ENCODE data around the gene ID2. TPM values are rescaled to one million over a fixed set of nuclear protein-coding genes. Genes with fewer than 3 reads are reported as not detected.

The ID2 gene
- polyA plus RNA-seq, 3 donors: 282 to 2,821 (median 295) TPM

DNA sequence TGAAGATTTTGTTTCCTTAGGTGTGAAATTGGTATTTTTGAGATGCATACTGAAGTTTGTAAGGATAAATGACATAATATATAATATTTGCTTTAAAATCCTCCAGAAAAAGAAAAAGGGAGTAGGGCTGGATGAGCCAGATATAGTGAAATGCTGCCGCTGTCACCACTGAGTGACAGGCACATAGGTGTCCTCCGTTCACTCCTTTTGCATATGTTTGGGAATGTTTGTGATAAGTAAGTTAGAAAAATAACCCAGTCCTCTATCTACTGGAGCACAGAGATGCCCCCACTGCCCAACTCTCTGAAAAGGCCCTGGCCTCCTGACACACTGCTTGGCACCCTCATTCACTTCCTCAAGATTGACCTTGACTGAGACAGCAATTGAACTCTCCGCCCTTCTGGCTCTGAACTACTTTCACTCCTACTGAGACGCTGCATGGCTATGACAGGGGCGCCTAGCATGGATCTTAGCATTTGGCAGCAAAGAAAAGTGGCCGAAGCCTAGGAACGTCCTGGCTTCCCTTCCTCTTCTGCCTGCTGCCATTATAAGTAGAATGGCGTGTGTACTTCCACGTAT lies 10.1 kb downstream of the ID2 start:
- Histone ChIP-seq H3K9me3 (replicated peaks in 1 of 2; ENCODE audit: control insufficient read depth in 1 of 2, insufficient read depth in 1 of 2, low read length in 2 of 2) (no peaks in the 10 kb centered on the region), H3K27me3 (ENCODE audit: control insufficient read depth in 2 of 2, insufficient read depth in 2 of 2, low read length in 2 of 2) (peaks cover 0 to 6% of the 10 kb centered on the region in 2 donors), H3K27ac (ENCODE audit: low read depth in 1 of 2, low read length in 2 of 2) (no peak overlapping the region), H3K79me2 (ENCODE audit: insufficient read depth, low read length) (no peaks in the 10 kb centered on the region), H3K4me2 (replicated peaks; ENCODE audit: extremely low read depth, low read length, poor library complexity, severe bottlenecking) (no peak overlapping the region), H2AFZ (ENCODE audit: insufficient read depth, low read depth, low read length, poor library complexity, severe bottlenecking) (no peak overlapping the region), H3K4me1 (ENCODE audit: control insufficient read depth in 1 of 2, insufficient read depth in 2 of 2, low read length in 2 of 2) (peaks cover 5 to 6% of the 10 kb centered on the region in 2 donors), H4K20me1 (ENCODE audit: insufficient read depth, low read length) (no peaks in the 10 kb centered on the region), H3K9ac (ENCODE audit: insufficient read depth, low read length, poor library complexity, severe bottlenecking) (no peak overlapping the region), H3K36me3 (replicated peaks in 1 of 2; ENCODE audit: control insufficient read depth in 1 of 2, insufficient read depth in 2 of 2, low read length in 2 of 2) (no peaks in the 10 kb centered on the region), H3K4me3 (replicated peaks in 1 of 3; ENCODE audit: low read depth in 2 of 3, low read length in 3 of 3) (no peak overlapping the region)
- no peaks in the 10 kb centered on the region for H3K9me3 Mint-ChIP-seq
- peaks cover 15 to 26% (median 16%) of the 10 kb centered on the region in 3 donors for H3K27me3 Mint-ChIP-seq (ENCODE audit: low read depth in 3 of 3)
- no peak for DNase-seq
- WGBS (ENCODE audit: insufficient coverage): 93% methylated on average over 2 of the region's 9 CpGs
- peak overlapping the region in 1 of 2 donors; percentile 2 for H3K4me3 Mint-ChIP-seq
- H3K4me1 Mint-ChIP-seq: peaks cover 7% of the 10 kb centered on the region
- no peaks in the 10 kb centered on the region for H3K36me3 Mint-ChIP-seq
- H3K27ac Mint-ChIP-seq: no peak overlapping the region
- TF ChIP-seq, protein P1, sequence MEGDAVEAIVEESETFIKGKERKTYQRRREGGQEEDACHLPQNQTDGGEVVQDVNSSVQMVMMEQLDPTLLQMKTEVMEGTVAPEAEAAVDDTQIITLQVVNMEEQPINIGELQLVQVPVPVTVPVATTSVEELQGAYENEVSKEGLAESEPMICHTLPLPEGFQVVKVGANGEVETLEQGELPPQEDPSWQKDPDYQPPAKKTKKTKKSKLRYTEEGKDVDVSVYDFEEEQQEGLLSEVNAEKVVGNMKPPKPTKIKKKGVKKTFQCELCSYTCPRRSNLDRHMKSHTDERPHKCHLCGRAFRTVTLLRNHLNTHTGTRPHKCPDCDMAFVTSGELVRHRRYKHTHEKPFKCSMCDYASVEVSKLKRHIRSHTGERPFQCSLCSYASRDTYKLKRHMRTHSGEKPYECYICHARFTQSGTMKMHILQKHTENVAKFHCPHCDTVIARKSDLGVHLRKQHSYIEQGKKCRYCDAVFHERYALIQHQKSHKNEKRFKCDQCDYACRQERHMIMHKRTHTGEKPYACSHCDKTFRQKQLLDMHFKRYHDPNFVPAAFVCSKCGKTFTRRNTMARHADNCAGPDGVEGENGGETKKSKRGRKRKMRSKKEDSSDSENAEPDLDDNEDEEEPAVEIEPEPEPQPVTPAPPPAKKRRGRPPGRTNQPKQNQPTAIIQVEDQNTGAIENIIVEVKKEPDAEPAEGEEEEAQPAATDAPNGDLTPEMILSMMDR (IDR thresholded peaks at IDR 0.05): no peak
- intact Hi-C loops (cut with micrococcal nuclease): no loop called here

DNA sequence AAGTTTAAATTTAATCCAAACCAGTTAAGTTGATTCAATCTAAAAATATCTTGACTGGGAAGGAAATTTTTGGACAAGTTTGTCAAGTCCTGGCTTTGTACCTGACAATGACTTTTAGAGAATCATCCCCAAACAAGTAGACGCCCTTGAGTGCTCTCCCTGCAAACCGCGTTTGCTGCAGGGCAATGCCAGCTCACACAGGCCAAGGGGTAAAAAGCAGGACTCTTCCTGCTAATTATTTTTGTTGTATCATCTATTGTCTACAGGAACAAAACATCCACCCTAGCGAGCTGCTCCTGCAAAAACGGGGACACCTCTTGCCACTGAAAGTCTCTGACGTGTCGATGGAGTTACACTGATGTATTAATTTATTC lies 10.9 kb downstream of the ID2 start:
- 59% methylated on average over 4 of the region's 7 CpGs for WGBS (ENCODE audit: insufficient coverage)
- Histone ChIP-seq H3K9me3 (replicated peaks in 1 of 2; ENCODE audit: control insufficient read depth in 1 of 2, insufficient read depth in 1 of 2, low read length in 2 of 2) (no peaks in the 10 kb centered on the region), H3K79me2 (ENCODE audit: insufficient read depth, low read length) (no peaks in the 10 kb centered on the region), H3K4me3 (replicated peaks in 1 of 3; ENCODE audit: low read depth in 2 of 3, low read length in 3 of 3) (no peak overlapping the region), H4K20me1 (ENCODE audit: insufficient read depth, low read length) (no peaks in the 10 kb centered on the region), H3K27me3 (ENCODE audit: control insufficient read depth in 2 of 2, insufficient read depth in 2 of 2, low read length in 2 of 2) (peaks cover 0 to 6% of the 10 kb centered on the region in 2 donors), H2AFZ (ENCODE audit: insufficient read depth, low read depth, low read length, poor library complexity, severe bottlenecking) (peak overlapping the region; percentile 42), H3K27ac (ENCODE audit: low read depth in 1 of 2, low read length in 2 of 2) (no peak overlapping the region), H3K36me3 (replicated peaks in 1 of 2; ENCODE audit: control insufficient read depth in 1 of 2, insufficient read depth in 2 of 2, low read length in 2 of 2) (no peaks in the 10 kb centered on the region), H3K4me2 (replicated peaks; ENCODE audit: extremely low read depth, low read length, poor library complexity, severe bottlenecking) (peak overlapping the region; percentile 25), H3K4me1 (ENCODE audit: control insufficient read depth in 1 of 2, insufficient read depth in 2 of 2, low read length in 2 of 2) (peaks cover 5 to 6% of the 10 kb centered on the region in 2 donors), H3K9ac (ENCODE audit: insufficient read depth, low read length, poor library complexity, severe bottlenecking) (no peak overlapping the region)
- peak overlapping the region in 1 of 2 donors; percentile 72 for H3K4me3 Mint-ChIP-seq
- H3K36me3 Mint-ChIP-seq: no peaks in the 10 kb centered on the region
- peaks cover 7% of the 10 kb centered on the region for H3K4me1 Mint-ChIP-seq
- TF ChIP-seq, protein P1 (IDR thresholded peaks at IDR 0.05): no peak
- intact Hi-C loops (cut with micrococcal nuclease): no loop called here
- H3K9me3 Mint-ChIP-seq: peaks cover 0 to 5% (median 2%) of the 10 kb centered on the region in 7 donors
- H3K27me3 Mint-ChIP-seq (ENCODE audit: low read depth in 3 of 3): peaks cover 15 to 26% (median 16%) of the 10 kb centered on the region in 3 donors
- no peak overlapping the region for H3K27ac Mint-ChIP-seq
- no peak for DNase-seq

Data from CD14-positive monocyte (primary cell).